ENCODE measurements around the gene OR52N4.
"Not testable (repeated sequence)": the region's sequence is repeated elsewhere in the genome, so short reads cannot be mapped to it uniquely, and the experiment has no call there.

Gene OR52N4

GRCh38 chr11:5753943-5754342 is at the start of gene OR52N4:
OR52N4 (plus strand) TSS chr11:5754243; CDS start chr11:5754741, 498 bp downstream.
- DNase-seq, result no peak

- DNase-seq, result no peak
Measured at GRCh38 chr11:5705688-5706087, 48.4 kb upstream of the OR52N4 start.

- DNase-seq, result no peak
Measured at GRCh38 chr11:5712507-5712906, 41.5 kb upstream of the OR52N4 start.

GRCh38 chr11:5713695-5714094 is 40.3 kb upstream of the OR52N4 start:
- DNase-seq, result no peak

- not testable (repeated sequence) for DNase-seq
Measured at GRCh38 chr11:5716518-5716917, 37.5 kb upstream of the OR52N4 start.

- DNase-seq, result no peak
Measured at GRCh38 chr11:5719703-5720495, 34.1 kb upstream of the OR52N4 start.

- DNase-seq, result no peak
Measured at GRCh38 chr11:5722622-5723021, 31.4 kb upstream of the OR52N4 start.

- DNase-seq, result no peak
Measured at GRCh38 chr11:5726351-5726750, 27.7 kb upstream of the OR52N4 start.

- no peak for DNase-seq
Measured at GRCh38 chr11:5727691-5728090, 26.4 kb upstream of the OR52N4 start.

GRCh38 chr11:5736396-5736795 is 17.6 kb upstream of the OR52N4 start, which contains the start of gene OR56B1:
OR56B1 (plus strand) TSS chr11:5736448; CDS start chr11:5736517, 69 bp downstream.
- no peak for DNase-seq

GRCh38 chr11:5737091-5737490 is 17.0 kb upstream of the OR52N4 start:
- DNase-seq, result no peak

GRCh38 chr11:5737670-5738392 is 16.2 kb upstream of the OR52N4 start:
- no peak for DNase-seq

GRCh38 chr11:5738431-5738830 is 15.6 kb upstream of the OR52N4 start:
- no peak for DNase-seq

GRCh38 chr11:5746614-5747013 is 7.4 kb upstream of the OR52N4 start:
- DNase-seq, result no peak

- DNase-seq, result no peak
Measured at GRCh38 chr11:5749836-5750235, 4.2 kb upstream of the OR52N4 start.

- no peak for DNase-seq
Measured at GRCh38 chr11:5767056-5767455, 13.0 kb downstream of the OR52N4 start.

- no peak for DNase-seq
Measured at GRCh38 chr11:5783255-5783654, 29.2 kb downstream of the OR52N4 start, which contains the start of gene OR52N5. OR52N5 (minus strand) TSS chr11:5783355; CDS start chr11:5778634, 4,721 bp downstream.

GRCh38 chr11:5791165-5791564 is 37.1 kb downstream of the OR52N4 start, which contains the start of gene OR52N1:
OR52N1 (minus strand) TSS chr11:5791265; CDS start chr11:5788816, 2,449 bp downstream.
- no peak for DNase-seq

GRCh38 chr11:5796541-5796940 is 42.5 kb downstream of the OR52N4 start:
- DNase-seq, result no peak

- no peak for DNase-seq
Measured at GRCh38 chr11:5803982-5804381, 49.9 kb downstream of the OR52N4 start.

Data from eye (tissue), 1 donor.